Prostate gland (tissue), 2 donors: ENCODE results near the gene NAA80. TPM values are rescaled to one million over a fixed set of nuclear protein-coding genes. Genes with fewer than 3 reads are reported as not detected.

Source experiments
- DNase-seq: peaks from one replicate; pipeline ENCODE4 v3.0.0-alpha.2; 2019; ENCODE audit warnings: low spot score
- H3K27ac ChIP-seq, 2 donors: fragments of 200-600 bp; sonication (generic); 2 replicates each; pipeline ENCODE4 v1.5.1; 2017 to 2019
- H3K27me3 ChIP-seq: fragments of 200-600 bp; sonication (generic); replicated peaks from 2 replicates; pipeline ENCODE4 v1.5.1; 2019; ENCODE audit not compliant: insufficient read depth
- H3K36me3 ChIP-seq, 2 donors: fragments of 200-600 bp; sonication (generic); 1 replicate in 1 of 2; 2 replicates in 1 of 2; pipeline versions ENCODE4 v1.5.1 to v1.8.1; 2017 to 2019
- H3K4me1 ChIP-seq: fragments of 200-600 bp; sonication (generic); replicated peaks from 2 replicates; pipeline ENCODE4 v1.5.1; 2019
- H3K4me3 ChIP-seq, 2 donors: fragments of 200-600 bp; sonication (generic); 2 replicates each; pipeline ENCODE4 v1.5.1; 2017 to 2019
- H3K9me3 ChIP-seq: fragments of 200-600 bp; sonication (generic); 2 replicates; pipeline ENCODE4 v1.5.1; 2017
- CTCF ChIP-seq, 4 experiments: fragments of 200-600 bp in 2 of 4; fragments of 450-650 bp in 2 of 4; sonication (generic) in 2 of 4; IDR thresholded peaks; 1 replicate in 3 of 4; 2 replicates in 1 of 4; pipeline ENCODE4 v1.5.1; 2016 to 2019; ENCODE audit warnings: antibody characterized with exemption in 4 of 4, mild to moderate bottlenecking in 2 of 4, moderate library complexity in 2 of 4
- POLR2A ChIP-seq: fragments of 450-650 bp; IDR thresholded peaks from one replicate; pipeline ENCODE4 v1.6.1; 2016; ENCODE audit warnings: antibody characterized with exemption, mild to moderate bottlenecking
- POLR2AphosphoS5 ChIP-seq: sonication (generic); formaldehyde crosslinking; IDR thresholded peaks from one replicate; pipeline ENCODE4 v1.6.1; 2017; ENCODE audit warnings: antibody characterized with exemption
- WGBS: methylation state at CpG from one replicate; pipeline ENCODE4 v1.1.5; 2018; 5-methylcytosine and 5-hydroxymethylcytosine counted together
- intact Hi-C: fragments of 100-400 bp; cut with DNase I; formaldehyde crosslinking; loops from one replicate; pipeline ENCODE4 v1.14.2; 2022
- total RNA-seq, 2 donors: library from RNA; depleted of rRNA; stranded (reverse); fragments of >200 nt; gene quantifications; one replicate each; pipeline ENCODE4 v1.1.0, GENCODE V29; 2016

Gene NAA80
- total RNA-seq, 2 donors from 2014 or later = 15.8 to 28.0 TPM

- no peak for TF ChIP-seq POLR2AphosphoS5
- no peak for TF ChIP-seq CTCF (IDR thresholded peaks at IDR 0.05)
- no peak for TF ChIP-seq POLR2A
- Histone ChIP-seq H3K36me3 (no peaks in the 10 kb centered on the region), H3K27ac (peak within 1 kb of the TSS; percentile 88 to 95), H3K4me3 (peak within 1 kb of the TSS; percentile 48 to 68), H3K9me3 (no peaks in the 10 kb centered on the region), H3K27me3 (no peaks in the 10 kb centered on the region), H3K4me1 (peaks cover 26% of the 10 kb centered on the region)
- no peak for DNase-seq
- 31% methylated on average over 31 of the region's 31 CpGs for WGBS
- intact Hi-C loops = loop anchor here (2.0 to 5.0 kb wide), 2 partner anchors 62 to 85 kb away; partner anchors contain the start of gene GNAI2
Measured at GRCh38 chr3:50322386-50323091, 23.3 kb upstream of the NAA80 start, which contains the start of gene HYAL2. Gene HYAL2, minus strand, starts transcription at chr3:50322745. Its CDS starts 2,256 bp downstream, at chr3:50320489.

DNA sequence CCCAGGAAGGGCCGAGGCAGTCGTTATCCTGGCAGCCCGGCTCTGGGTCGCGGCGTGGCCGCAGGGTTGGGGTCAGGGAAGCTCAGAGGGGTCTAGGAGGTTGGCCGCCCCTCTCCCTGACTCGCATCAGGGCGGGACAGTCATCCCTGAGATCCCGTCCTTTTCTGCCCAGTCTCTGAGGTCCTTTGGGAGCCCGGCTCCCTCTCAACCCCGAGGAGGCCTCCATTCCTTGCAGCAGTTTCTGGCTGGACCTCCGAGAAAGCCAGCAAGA lies 22.8 kb upstream of the NAA80 start:
- H3K27me3 ChIP-seq = no peaks in the 10 kb centered on the region
- TF ChIP-seq POLR2A (no peak), CTCF (IDR thresholded peaks at IDR 0.05) (no peak), POLR2AphosphoS5 (no peak)
- H3K27ac ChIP-seq = peak overlapping the region; percentile 88 to 95
- intact Hi-C loops = loop anchor here (2.0 to 5.0 kb wide), 2 partner anchors 61 to 85 kb away; partner anchors contain the start of gene GNAI2
- H3K36me3 ChIP-seq = no peaks in the 10 kb centered on the region
- H3K4me1 ChIP-seq = peaks cover 26% of the 10 kb centered on the region
- no peak for DNase-seq
- 20% methylated on average over 9 of the region's 14 CpGs for WGBS
- peak overlapping the region; percentile 48 to 68 for H3K4me3 ChIP-seq
- H3K9me3 ChIP-seq = no peaks in the 10 kb centered on the region

DNA sequence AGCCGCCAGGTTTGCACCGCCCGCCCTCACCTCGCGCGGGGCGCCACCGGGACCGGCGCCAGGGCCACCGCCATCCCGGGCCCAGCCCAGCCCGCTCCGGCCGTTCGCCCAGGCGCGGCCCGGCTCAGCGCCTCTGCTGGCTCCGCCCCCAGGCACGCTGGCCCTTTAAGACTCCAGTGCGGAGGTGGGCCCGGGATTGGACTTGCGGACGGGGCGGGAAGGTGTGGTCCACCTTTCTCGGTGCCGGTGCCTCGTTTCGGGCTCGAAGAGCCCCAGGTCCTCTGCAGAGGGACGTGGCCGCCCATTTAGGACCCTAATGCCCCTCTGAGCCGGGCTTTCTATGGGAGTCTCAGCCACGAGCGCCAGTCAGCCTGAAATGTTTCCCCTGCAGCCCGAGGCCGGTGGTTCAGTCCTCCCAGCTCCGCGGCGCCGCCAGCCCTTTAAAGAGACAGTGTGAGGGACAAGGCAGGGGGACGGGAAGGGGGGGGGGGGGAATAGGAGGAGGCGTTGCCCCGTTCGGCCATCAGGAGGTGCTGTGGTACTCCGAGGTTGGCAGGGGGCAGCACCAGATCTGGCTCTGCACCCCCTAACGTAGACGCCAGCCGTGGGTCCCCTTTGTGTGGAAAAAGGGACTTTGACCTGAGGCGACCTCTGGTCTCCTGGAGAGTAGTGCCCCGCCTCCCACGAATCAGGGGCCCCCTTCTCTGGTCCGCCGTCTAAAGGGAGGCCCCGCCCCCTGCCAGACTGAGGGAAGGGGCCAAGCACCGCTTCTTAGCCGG lies 22.3 kb upstream of the NAA80 start:
- intact Hi-C loops = loop anchor here (2.0 to 5.0 kb wide), 2 partner anchors 61 to 84 kb away; partner anchors contain the start of gene GNAI2
- DNase-seq = peak; percentile 84
- H3K27me3 ChIP-seq = no peaks in the 10 kb centered on the region
- TF ChIP-seq CTCF (IDR thresholded peaks at IDR 0.05) (peak in 2 of 4 experiments; percentile 21 to 66), POLR2A (no peak), POLR2AphosphoS5 (peak; percentile 73)
- no peaks in the 10 kb centered on the region for H3K36me3 ChIP-seq
- no peaks in the 10 kb centered on the region for H3K9me3 ChIP-seq
- H3K4me3 ChIP-seq = peak overlapping the region; percentile 48 to 68
- peaks cover 27% of the 10 kb centered on the region for H3K4me1 ChIP-seq
- WGBS = 2% methylated on average over 45 of the region's 59 CpGs
- peak overlapping the region; percentile 88 to 95 for H3K27ac ChIP-seq

- intact Hi-C loops = loop anchor here (5.0 kb wide), 1 partner anchor 84 kb away; the partner anchor contains the start of gene GNAI2
- peak; percentile 82 for DNase-seq
Measured at GRCh38 chr3:50320853-50321335, 21.7 kb upstream of the NAA80 start.

More at GRCh38 chr3:50320853-50321335, 21.7 kb upstream of the NAA80 start:
- H3K4me1 ChIP-seq = peaks cover 27% of the 10 kb centered on the region
- H3K27me3 ChIP-seq = no peaks in the 10 kb centered on the region
- WGBS = under 1% methylated on average over 15 of the region's 45 CpGs
- no peaks in the 10 kb centered on the region for H3K9me3 ChIP-seq
- peak overlapping the region; percentile 88 to 95 for H3K27ac ChIP-seq
- no peaks in the 10 kb centered on the region for H3K36me3 ChIP-seq
- peak overlapping the region; percentile 48 to 68 for H3K4me3 ChIP-seq
- TF ChIP-seq POLR2A (peak; percentile 86), POLR2AphosphoS5 (no peak), CTCF (IDR thresholded peaks at IDR 0.05) (peak in 1 of 4 experiments; percentile 22)
